ENCODE measurements around the gene CMBL. TPM values are rescaled to one million over a fixed set of nuclear protein-coding genes. Genes with fewer than 3 reads are reported as not detected.
A peak's percentile ranks its signal among the peaks of the same experiment; 100 is the strongest.

The CMBL gene
- total and polyA plus RNA-seq, 7 donors = 8.1 to 261 (median 21.3) TPM

GRCh38 chr5:10301842-10302610 lies 5.7 kb downstream of the CMBL start:
- peak in 1 of 4 donors; percentile 6 for TF ChIP-seq POLR2AphosphoS5 (IDR thresholded peaks at IDR 0.05)
- TF ChIP-seq, protein P1, sequence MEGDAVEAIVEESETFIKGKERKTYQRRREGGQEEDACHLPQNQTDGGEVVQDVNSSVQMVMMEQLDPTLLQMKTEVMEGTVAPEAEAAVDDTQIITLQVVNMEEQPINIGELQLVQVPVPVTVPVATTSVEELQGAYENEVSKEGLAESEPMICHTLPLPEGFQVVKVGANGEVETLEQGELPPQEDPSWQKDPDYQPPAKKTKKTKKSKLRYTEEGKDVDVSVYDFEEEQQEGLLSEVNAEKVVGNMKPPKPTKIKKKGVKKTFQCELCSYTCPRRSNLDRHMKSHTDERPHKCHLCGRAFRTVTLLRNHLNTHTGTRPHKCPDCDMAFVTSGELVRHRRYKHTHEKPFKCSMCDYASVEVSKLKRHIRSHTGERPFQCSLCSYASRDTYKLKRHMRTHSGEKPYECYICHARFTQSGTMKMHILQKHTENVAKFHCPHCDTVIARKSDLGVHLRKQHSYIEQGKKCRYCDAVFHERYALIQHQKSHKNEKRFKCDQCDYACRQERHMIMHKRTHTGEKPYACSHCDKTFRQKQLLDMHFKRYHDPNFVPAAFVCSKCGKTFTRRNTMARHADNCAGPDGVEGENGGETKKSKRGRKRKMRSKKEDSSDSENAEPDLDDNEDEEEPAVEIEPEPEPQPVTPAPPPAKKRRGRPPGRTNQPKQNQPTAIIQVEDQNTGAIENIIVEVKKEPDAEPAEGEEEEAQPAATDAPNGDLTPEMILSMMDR (IDR thresholded peaks at IDR 0.05) = no peak
- peak in 1 of 2 donors; percentile 28 for TF ChIP-seq POLR2A (IDR thresholded peaks at IDR 0.05)
- no peak for TF ChIP-seq EP300 (IDR thresholded peaks at IDR 0.05)
- DNase-seq = peak; percentile 84
- Histone ChIP-seq H3K4me1 (peaks cover 0 to 19% (median 12%) of the 10 kb centered on the region in 4 donors), H3K4me3 (no peak overlapping the region), H3K9me3 (no peaks in the 10 kb centered on the region), H3K27ac (peak overlapping the region in 2 of 4 donors; percentile 21 to 27), H3K27me3 (no peaks in the 10 kb centered on the region), H3K36me3 (no peaks in the 10 kb centered on the region)
- intact Hi-C loops (cut with DNase I) = no loop called here
- 35 to 77% methylated on average over 11 of the region's 11 CpGs for WGBS, 2 donors

DNA sequence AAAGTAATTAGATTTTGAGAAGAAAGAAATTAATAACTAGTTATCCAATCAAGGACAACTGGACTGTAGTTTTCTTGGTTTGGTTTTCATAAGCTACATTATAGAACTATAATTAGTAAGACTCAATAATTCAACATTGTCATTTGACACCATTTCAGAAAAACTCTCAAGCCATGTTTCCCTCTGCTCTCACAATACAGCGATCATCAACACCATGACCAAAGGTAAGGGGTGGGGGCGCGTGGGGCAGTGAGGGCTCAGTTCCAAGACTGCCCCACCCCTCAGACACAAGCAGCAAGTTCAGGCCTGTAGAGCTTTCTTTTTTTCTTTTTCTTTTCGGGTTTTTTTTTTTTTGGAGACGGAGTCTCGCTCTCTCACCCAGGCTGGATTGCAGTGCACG lies 6.4 kb downstream of the CMBL start:
- no peak for DNase-seq
- Histone ChIP-seq H3K36me3 (no peaks in the 10 kb centered on the region), H3K4me1 (peaks cover 0 to 11% (median 4%) of the 10 kb centered on the region in 4 donors), H3K27me3 (no peaks in the 10 kb centered on the region), H3K4me3 (no peak overlapping the region), H3K9me3 (no peaks in the 10 kb centered on the region), H3K27ac (no peak overlapping the region)
- intact Hi-C loops (cut with DNase I) = no loop called here
- TF ChIP-seq EP300 (IDR thresholded peaks at IDR 0.05) = no peak
- TF ChIP-seq, protein P1 (IDR thresholded peaks at IDR 0.05) = no peak
- TF ChIP-seq POLR2AphosphoS5 (IDR thresholded peaks at IDR 0.05) = no peak
- TF ChIP-seq POLR2A (IDR thresholded peaks at IDR 0.05) = no peak
- whole genome bisulfite sequencing, 2 donors = 16 to 67% methylated on average over 7 of the region's 7 CpGs

- H3K9me3 ChIP-seq = no peaks in the 10 kb centered on the region
- DNase-seq = no peak
- TF ChIP-seq EP300 (IDR thresholded peaks at IDR 0.05) = no peak
- TF ChIP-seq POLR2A (IDR thresholded peaks at IDR 0.05) = no peak
- TF ChIP-seq, protein P1 (IDR thresholded peaks at IDR 0.05) = no peak
- no peak for TF ChIP-seq POLR2AphosphoS5 (IDR thresholded peaks at IDR 0.05)
- intact Hi-C loops (cut with DNase I) = no loop called here
- WGBS, 2 donors = 46 to 87% methylated on average over 5 of the region's 5 CpGs
- H3K4me3 ChIP-seq = no peak overlapping the region
- H3K36me3 ChIP-seq = no peaks in the 10 kb centered on the region
- H3K27me3 ChIP-seq = no peaks in the 10 kb centered on the region
- H3K4me1 ChIP-seq = peaks cover 0 to 7% (median 2%) of the 10 kb centered on the region in 4 donors
- no peak overlapping the region for H3K27ac ChIP-seq
Measured at GRCh38 chr5:10300246-10300645, 7.5 kb downstream of the CMBL start.

- Histone ChIP-seq H3K36me3 (no peaks in the 10 kb centered on the region), H3K27me3 (no peaks in the 10 kb centered on the region), H3K4me1 (peaks cover 0 to 7% (median 2%) of the 10 kb centered on the region in 4 donors), H3K4me3 (no peak overlapping the region), H3K9me3 (no peaks in the 10 kb centered on the region), H3K27ac (no peak overlapping the region)
- 91 to 92% methylated on average over 14 of the region's 14 CpGs for WGBS, 2 donors
- TF ChIP-seq, protein P1 (IDR thresholded peaks at IDR 0.05) = no peak
- TF ChIP-seq EP300 (IDR thresholded peaks at IDR 0.05) (no peak), POLR2A (IDR thresholded peaks at IDR 0.05) (no peak), POLR2AphosphoS5 (IDR thresholded peaks at IDR 0.05) (no peak)
- DNase-seq = no peak
- intact Hi-C loops (cut with DNase I) = no loop called here
Measured at GRCh38 chr5:10297646-10298204, 10.0 kb downstream of the CMBL start.
